Measurements from ENCODE around the gene TMEM126A. TPM values are rescaled to one million over a fixed set of nuclear protein-coding genes. Genes with fewer than 3 reads are reported as not detected.
A peak's percentile ranks its signal among the peaks of the same experiment; 100 is the strongest.

TMEM126A gene
- total and polyA plus RNA-seq, 2 of the 13 experiments (the other 11 are each of a cell fraction or from before 2014, with no cell fraction given), result 59.5 to 66.9 TPM

GRCh38 chr11:85647604-85648299 is at the start of gene TMEM126A (continued):
- TF ChIP-seq SRSF1 (optimal IDR thresholded peaks at IDR 0.05; ENCODE audit: low read depth, low read length) (no peak), HOXD1 (CRISPR knock-in tag; IDR thresholded peaks at IDR 0.05) (no peak), GABPA (IDR thresholded peaks at IDR 0.05; ENCODE audit: low read depth, low read length) (peak; percentile 69), GABPA (CRISPR knock-in tag; IDR thresholded peaks at IDR 0.05; ENCODE audit: low read depth) (peak; percentile 90), AGO2 (optimal IDR thresholded peaks at IDR 0.05; ENCODE audit: low read depth, low read length) (peak; percentile 66), NFE2 (CRISPR knock-in tag; IDR thresholded peaks at IDR 0.05) (no peak), ZMAT5 (CRISPR knock-in tag; IDR thresholded peaks at IDR 0.05; ENCODE audit: borderline replicate concordance, low read depth) (no peak), YEATS4 (CRISPR knock-in tag; IDR thresholded peaks at IDR 0.05; ENCODE audit: borderline replicate concordance) (peak; percentile 68), ZIK1 (CRISPR knock-in tag; IDR thresholded peaks at IDR 0.05; ENCODE audit: borderline replicate concordance, low read depth) (peak; percentile 74; the same call in 1 of the 2 replicates), ZBTB10 (CRISPR knock-in tag; IDR thresholded peaks at IDR 0.05; ENCODE audit: borderline replicate concordance) (no peak), ARID5B (CRISPR knock-in tag; IDR thresholded peaks at IDR 0.05) (peak; percentile 49; the same call in 1 of the 2 replicates), HNRNPLL (IDR thresholded peaks at IDR 0.05; ENCODE audit: low read depth, low read length, poor library complexity, severe bottlenecking) (peak; percentile 84), THAP11 (CRISPR knock-in tag; IDR thresholded peaks at IDR 0.05) (peak; percentile 86), ZBTB43 (CRISPR knock-in tag; conservative IDR thresholded peaks at IDR 0.05) (no peak), TAF15 (IDR thresholded peaks at IDR 0.05; ENCODE audit: low read depth, low read length, poor library complexity, severe bottlenecking) (no peak)
- TF ChIP-seq, protein P1, sequence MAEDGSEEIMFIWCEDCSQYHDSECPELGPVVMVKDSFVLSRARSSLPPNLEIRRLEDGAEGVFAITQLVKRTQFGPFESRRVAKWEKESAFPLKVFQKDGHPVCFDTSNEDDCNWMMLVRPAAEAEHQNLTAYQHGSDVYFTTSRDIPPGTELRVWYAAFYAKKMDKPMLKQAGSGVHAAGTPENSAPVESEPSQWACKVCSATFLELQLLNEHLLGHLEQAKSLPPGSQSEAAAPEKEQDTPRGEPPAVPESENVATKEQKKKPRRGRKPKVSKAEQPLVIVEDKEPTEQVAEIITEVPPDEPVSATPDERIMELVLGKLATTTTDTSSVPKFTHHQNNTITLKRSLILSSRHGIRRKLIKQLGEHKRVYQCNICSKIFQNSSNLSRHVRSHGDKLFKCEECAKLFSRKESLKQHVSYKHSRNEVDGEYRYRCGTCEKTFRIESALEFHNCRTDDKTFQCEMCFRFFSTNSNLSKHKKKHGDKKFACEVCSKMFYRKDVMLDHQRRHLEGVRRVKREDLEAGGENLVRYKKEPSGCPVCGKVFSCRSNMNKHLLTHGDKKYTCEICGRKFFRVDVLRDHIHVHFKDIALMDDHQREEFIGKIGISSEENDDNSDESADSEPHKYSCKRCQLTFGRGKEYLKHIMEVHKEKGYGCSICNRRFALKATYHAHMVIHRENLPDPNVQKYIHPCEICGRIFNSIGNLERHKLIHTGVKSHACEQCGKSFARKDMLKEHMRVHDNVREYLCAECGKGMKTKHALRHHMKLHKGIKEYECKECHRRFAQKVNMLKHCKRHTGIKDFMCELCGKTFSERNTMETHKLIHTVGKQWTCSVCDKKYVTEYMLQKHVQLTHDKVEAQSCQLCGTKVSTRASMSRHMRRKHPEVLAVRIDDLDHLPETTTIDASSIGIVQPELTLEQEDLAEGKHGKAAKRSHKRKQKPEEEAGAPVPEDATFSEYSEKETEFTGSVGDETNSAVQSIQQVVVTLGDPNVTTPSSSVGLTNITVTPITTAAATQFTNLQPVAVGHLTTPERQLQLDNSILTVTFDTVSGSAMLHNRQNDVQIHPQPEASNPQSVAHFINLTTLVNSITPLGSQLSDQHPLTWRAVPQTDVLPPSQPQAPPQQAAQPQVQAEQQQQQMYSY (CRISPR knock-in tag; IDR thresholded peaks at IDR 0.05), result no peak

Data from HepG2 (cell line).